Measurements from ENCODE around the gene ZFR. TPM values are rescaled to one million over a fixed set of nuclear protein-coding genes. Genes with fewer than 3 reads are reported as not detected.
"Not testable (repeated sequence)": the region's sequence is repeated elsewhere in the genome, so short reads cannot be mapped to it uniquely, and the experiment has no call there.

Gene ZFR
- total RNA-seq, 4 donors from 2014 or later: 27.7 to 67.1 (median 54.8) TPM

- WGBS, 2 donors: 84 to 91% methylated on average over 6 of the region's 6 CpGs
- no peaks in the 10 kb centered on the region for H3K27me3 ChIP-seq
- H3K27ac ChIP-seq: no peak overlapping the region
- H3K9me3 ChIP-seq: no peaks in the 10 kb centered on the region
- no peak overlapping the region for H3K4me3 ChIP-seq
- intact Hi-C loops (cut with DNase I): no loop called here
- H3K36me3 ChIP-seq: peaks cover 9 to 100% (median 15%) of the 10 kb centered on the region in 3 donors
- TF ChIP-seq POLR2A (IDR thresholded peaks at IDR 0.05) (no peak), CTCF (IDR thresholded peaks at IDR 0.05) (no peak)
- no peak for DNase-seq
- H3K4me1 ChIP-seq: no peaks in the 10 kb centered on the region
These were observed 40.8 kb downstream of the ZFR start for GRCh38 chr5:32403760-32404159.

- no peak overlapping the region for H3K27ac ChIP-seq
- H3K4me3 ChIP-seq: no peak overlapping the region
- TF ChIP-seq POLR2A (IDR thresholded peaks at IDR 0.05) (no peak), CTCF (IDR thresholded peaks at IDR 0.05) (no peak)
- H3K4me1 ChIP-seq: no peaks in the 10 kb centered on the region
- H3K36me3 ChIP-seq: peaks cover 22 to 100% (median 26%) of the 10 kb centered on the region in 3 donors
- no peaks in the 10 kb centered on the region for H3K27me3 ChIP-seq
- no peaks in the 10 kb centered on the region for H3K9me3 ChIP-seq
- 100% methylated on average over 1 of the region's 1 CpG for WGBS, 2 donors
- intact Hi-C loops (cut with DNase I): no loop called here
- no peak for DNase-seq
These were observed 44.1 kb downstream of the ZFR start for GRCh38 chr5:32400401-32400800.

- peaks cover 22 to 100% (median 41%) of the 10 kb centered on the region in 3 donors for H3K36me3 ChIP-seq
- H3K4me1 ChIP-seq; H3K27me3 ChIP-seq; DNase-seq; H3K4me3 ChIP-seq; H3K27ac ChIP-seq; intact Hi-C loops (cut with DNase I); H3K9me3 ChIP-seq: not testable (repeated sequence)
- WGBS, 2 donors: 86 to 94% methylated on average over 6 to 10 of the region's 10 CpGs
These were observed 45.8 kb downstream of the ZFR start for GRCh38 chr5:32398754-32399153.

GRCh38 chr5:32394981-32395380, 49.6 kb downstream of the ZFR start:
- intact Hi-C loops (cut with DNase I): no loop called here
- Histone ChIP-seq H3K9me3 (no peaks in the 10 kb centered on the region), H3K27ac (no peak overlapping the region), H3K4me1 (no peaks in the 10 kb centered on the region), H3K4me3 (no peak overlapping the region), H3K36me3 (peaks cover 17 to 100% (median 37%) of the 10 kb centered on the region in 3 donors), H3K27me3 (no peaks in the 10 kb centered on the region)
- no peak for DNase-seq
- TF ChIP-seq POLR2A (IDR thresholded peaks at IDR 0.05): no peak
- no peak for TF ChIP-seq CTCF (IDR thresholded peaks at IDR 0.05)
- WGBS, 2 donors: 80 to 85% methylated on average over 4 of the region's 4 CpGs

- WGBS, 2 donors: 54 to 61% methylated on average over 3 of the region's 3 CpGs
- intact Hi-C loops (cut with DNase I): no loop called here
- DNase-seq: no peak
- peaks cover 0 to 13% (median 8%) of the 10 kb centered on the region in 3 donors for H3K4me1 ChIP-seq
- no peak overlapping the region for H3K4me3 ChIP-seq
- peaks cover 10 to 100% (median 44%) of the 10 kb centered on the region in 3 donors for H3K36me3 ChIP-seq
- H3K27ac ChIP-seq: no peak overlapping the region
- H3K27me3 ChIP-seq: no peaks in the 10 kb centered on the region
- TF ChIP-seq CTCF (IDR thresholded peaks at IDR 0.05) (no peak), POLR2A (IDR thresholded peaks at IDR 0.05) (no peak)
- H3K9me3 ChIP-seq: no peaks in the 10 kb centered on the region
These were observed 52.5 kb downstream of the ZFR start for GRCh38 chr5:32392039-32392438.

All from esophagus squamous epithelium (tissue), 5 donors.